Fibroblast of skin of left biceps (primary cell): Measurements from ENCODE around the gene B4GALNT3.

Experiments
- DNase-seq, 2 experiments: peaks; one replicate each; pipeline ENCODE4 v3.0.0-alpha.2; 2013; ENCODE audit warnings: low read depth in 2 of 2

B4GALNT3 gene

GRCh38 chr12:508795-509194 is 49.1 kb downstream of the B4GALNT3 start:
- no peak for DNase-seq

DNA sequence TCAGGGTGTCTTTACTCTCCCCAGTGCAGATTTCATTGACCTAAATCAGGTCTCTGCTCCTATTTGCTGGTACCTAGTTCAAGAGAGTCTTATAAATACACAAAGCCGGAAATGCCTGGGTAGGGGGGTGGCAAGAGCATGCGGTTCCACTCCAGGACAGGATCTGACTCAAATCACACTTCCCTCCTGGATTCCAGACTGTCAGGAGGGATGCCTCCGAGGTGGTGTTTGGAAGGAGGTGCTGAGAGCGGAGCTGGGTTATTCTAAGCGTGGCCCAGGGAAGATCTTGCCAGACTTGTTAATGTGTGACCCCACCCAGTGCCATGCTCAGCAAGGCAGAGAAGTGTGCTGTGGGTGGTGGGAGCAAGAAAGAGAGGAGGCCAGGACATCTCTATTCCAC is 49.8 kb downstream of the B4GALNT3 start:
- DNase-seq: no peak

GRCh38 chr12:510071-510825 is 50.5 kb downstream of the B4GALNT3 start:
- no peak for DNase-seq

DNA sequence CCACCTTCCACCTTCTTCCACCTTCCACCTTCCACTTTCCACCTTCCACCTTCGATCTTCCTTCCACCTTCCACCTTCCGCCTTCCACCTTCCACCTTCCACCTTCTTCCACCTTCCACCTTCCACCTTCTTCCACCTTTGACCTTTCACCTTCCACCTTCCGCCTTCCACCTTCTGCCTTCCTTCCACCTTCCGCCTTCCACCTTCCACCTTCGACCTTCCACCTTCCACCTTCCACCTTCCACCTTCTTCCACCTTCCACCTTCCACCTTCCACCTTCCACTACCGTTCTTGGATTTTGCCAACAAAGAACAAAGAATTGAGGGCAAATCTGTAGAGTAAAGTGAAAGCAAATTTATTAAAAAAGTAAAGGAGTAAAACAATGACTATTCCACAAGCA is 53.2 kb downstream of the B4GALNT3 start:
- no peak for DNase-seq

- no peak for DNase-seq
Observed at GRCh38 chr12:513446-513845, 53.7 kb downstream of the B4GALNT3 start.

- no peak for DNase-seq
Observed at GRCh38 chr12:517538-517937, 57.8 kb downstream of the B4GALNT3 start.

- DNase-seq: no peak
Observed at GRCh38 chr12:520119-520518, 60.4 kb downstream of the B4GALNT3 start.

DNA sequence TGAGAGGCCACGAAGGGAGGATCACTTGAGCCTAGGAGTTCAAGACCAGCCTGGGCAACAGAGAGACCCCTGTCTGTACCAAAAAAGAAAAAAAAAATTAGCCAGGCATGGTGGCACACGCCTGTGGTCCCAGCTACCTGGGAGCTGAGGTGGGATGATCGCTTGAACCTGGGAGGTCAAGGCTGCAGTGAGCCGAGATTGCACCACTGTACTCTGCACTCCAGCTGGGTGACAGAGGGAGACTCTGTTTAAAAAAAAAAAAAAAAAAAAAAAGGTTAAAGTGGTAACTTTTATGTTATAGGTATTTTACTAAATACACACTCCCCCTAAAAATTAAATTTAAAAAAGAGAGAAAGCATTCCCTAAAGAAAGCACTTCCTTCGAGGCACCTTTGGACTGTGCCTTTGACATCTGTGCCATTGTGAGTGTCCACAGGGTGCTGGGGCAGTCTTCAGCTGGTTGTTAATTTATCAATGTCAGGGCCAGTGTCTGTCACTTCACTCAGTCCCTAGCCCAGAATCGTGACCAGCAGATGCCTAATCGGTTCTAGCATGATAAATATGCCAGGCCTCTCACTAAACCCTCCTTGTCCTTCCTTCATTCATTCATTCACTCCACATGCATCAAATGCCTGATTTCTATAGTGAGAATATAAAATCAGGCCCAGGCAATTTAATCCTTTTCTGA is 63.1 kb downstream of the B4GALNT3 start:
- DNase-seq: no peak

DNA sequence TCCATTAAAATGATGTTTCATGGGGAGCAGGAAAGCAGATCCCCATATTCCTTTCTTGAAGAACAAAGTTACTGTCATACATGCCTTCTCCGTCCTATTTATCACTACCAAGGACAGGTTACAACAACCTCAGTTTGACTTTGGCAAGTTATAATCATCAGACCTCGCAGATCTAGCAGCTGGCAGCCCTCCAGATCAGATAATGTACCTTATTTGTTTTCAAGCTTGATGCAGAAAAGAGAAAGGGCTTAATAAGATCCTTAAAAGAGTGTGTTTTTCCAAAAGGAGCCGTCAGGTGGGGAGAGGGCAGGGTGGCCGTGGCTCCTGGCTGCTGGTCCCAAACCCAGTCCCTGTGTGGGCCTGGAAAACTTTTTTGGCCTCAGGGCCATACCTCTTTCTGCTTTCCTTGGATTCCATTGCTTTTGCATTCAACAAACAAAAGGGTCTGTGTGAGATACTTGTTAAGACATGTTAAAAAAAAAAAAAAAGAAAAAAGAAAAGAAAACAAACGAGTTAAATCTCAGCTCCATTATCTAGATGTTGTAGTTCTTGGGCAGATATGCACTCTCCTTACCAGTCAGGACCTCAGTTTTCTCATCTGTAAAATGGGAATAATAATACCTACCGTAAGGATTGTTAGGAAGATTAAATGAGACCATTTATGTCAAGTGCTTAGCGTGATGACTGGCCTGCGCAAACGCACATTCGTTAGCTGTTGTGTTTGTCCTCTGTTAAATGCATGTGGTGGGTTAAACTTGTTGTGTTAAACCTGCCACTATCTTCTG is 64.6 kb downstream of the B4GALNT3 start:
- no peak for DNase-seq

- DNase-seq: no peak
Observed at GRCh38 chr12:526089-526488, 66.3 kb downstream of the B4GALNT3 start.

DNA sequence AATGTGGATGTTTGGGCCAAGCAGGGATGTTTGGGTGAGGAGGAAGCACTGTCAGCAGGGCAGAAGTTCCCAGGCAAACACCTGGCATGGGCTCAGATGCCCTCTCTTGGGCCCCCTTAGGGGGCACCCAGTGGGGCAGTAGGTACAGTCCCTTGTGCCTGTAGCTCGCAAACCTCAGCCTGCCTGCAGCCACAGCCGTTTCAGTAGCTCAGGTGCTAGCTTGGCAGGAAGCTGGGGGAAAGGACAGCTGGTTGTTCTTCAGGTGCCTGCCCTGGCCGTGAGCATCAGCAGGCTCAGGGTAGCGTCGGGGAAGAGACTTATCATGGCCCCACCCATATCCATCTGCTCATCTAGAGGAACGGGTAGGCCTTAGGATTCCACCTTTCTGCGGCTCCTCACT is 67.5 kb downstream of the B4GALNT3 start:
- no peak for DNase-seq

GRCh38 chr12:527729-528128 is 68.0 kb downstream of the B4GALNT3 start:
- DNase-seq: no peak

DNA sequence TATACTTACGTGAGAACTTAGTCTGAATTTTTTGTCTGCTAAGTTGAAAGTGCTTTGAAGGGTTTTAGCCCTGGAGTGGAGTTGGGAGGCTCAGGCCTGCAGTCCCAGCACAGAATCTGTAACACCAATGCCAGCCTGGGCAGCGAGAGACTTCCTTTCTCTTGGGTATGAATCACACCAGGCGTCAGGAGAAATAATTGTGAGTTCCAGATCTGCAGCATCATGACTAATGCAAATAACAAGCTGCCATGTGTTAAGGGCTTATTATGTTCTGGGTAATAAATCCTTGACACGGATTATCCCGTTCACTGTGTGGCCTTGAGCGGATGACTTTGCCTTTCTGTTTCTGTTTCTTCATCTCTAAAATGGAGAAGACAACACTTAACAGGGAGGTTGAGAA is 70.6 kb downstream of the B4GALNT3 start:
- no peak for DNase-seq

DNA sequence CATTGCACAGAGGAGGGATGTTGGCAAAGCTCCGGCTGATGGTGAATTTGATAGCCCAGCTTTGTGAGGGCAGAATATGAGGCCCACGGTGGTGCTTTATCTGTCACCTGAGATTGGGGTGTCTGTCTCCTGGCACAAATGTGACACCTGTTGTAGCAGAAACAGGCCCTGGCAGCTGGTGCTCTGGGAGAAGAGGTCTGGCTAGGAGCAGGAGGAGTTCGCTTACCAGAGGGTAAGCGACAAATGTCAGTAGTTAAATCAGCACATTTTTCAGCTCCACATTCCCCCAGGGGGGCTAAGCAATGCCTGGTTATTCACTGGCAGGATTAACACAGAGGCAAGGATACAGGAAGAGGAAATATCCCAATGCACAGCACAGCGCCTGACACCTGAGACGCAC is 71.1 kb downstream of the B4GALNT3 start:
- no peak for DNase-seq

GRCh38 chr12:531951-532585 is 72.3 kb downstream of the B4GALNT3 start:
- no peak for DNase-seq

- DNase-seq: peak; percentile 31 to 33
Observed at GRCh38 chr12:532908-533565, 73.3 kb downstream of the B4GALNT3 start.

- DNase-seq: no peak
Observed at GRCh38 chr12:533718-534117, 74.0 kb downstream of the B4GALNT3 start.

- DNase-seq: no peak
Observed at GRCh38 chr12:534216-534615, 74.5 kb downstream of the B4GALNT3 start.

DNA sequence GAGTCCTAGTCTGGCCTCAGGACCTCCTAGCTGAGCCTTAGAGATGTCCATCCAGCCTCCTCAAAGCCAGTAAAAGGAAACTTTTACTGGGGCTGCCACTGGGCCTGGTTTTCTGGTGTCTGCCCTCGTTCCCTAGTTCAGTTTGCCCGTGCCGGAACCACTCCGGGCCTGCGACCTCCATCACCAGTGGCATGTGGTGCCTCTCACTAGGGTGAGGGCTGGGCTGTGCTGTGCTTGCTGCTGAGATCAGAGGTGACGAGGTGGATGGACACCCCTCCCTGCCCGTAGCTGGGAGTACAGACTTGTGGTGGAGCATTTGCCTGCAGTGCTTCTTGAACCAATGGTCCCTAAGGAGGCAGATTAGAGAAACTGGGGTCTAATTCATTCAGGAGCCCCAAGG is 75.7 kb downstream of the B4GALNT3 start:
- no peak for DNase-seq

GRCh38 chr12:536751-537245 is 77.1 kb downstream of the B4GALNT3 start:
- DNase-seq: no peak

- DNase-seq: no peak
Observed at GRCh38 chr12:537772-538171, 78.0 kb downstream of the B4GALNT3 start.
